Measurements from ENCODE around the gene TMEM238.

- no peak for TF ChIP-seq CTCF (conservative IDR thresholded peaks at IDR 0.05 in 1 of 2, IDR thresholded peaks at IDR 0.05 in 1 of 2; ENCODE audit: low read depth in 1 of 2, low read length in 2 of 2)
- no peak for TF ChIP-seq EZH2 (IDR thresholded peaks at IDR 0.05; ENCODE audit: low read length, missing control alignments)
Measured at GRCh38 chr19:55368701-55369563, 15.2 kb downstream of the TMEM238 start.
